Mesendoderm (in vitro differentiated cells): ENCODE measurements around the gene CLTCL1. TPM values are rescaled to one million over a fixed set of nuclear protein-coding genes. Genes with fewer than 3 reads are reported as not detected.

Source experiments
- DNase-seq: peaks from one replicate; pipeline ENCODE4 v3.0.0; 2013
- H2AK5ac ChIP-seq: 2 replicates; pipeline ENCODE4 v1.6.1; 2013; ENCODE audit warnings: low read length, inconsistent platforms
- H2BK120ac ChIP-seq: 2 replicates; pipeline ENCODE4 v1.6.1; 2013; ENCODE audit warnings: low read depth, mild to moderate bottlenecking, low read length, moderate library complexity, mixed read lengths
- H2BK15ac ChIP-seq: replicated peaks from 2 replicates; pipeline ENCODE4 v1.6.1; 2013; ENCODE audit warnings: low read depth, mild to moderate bottlenecking, moderate library complexity
- H2BK5ac ChIP-seq: 2 replicates; pipeline ENCODE4 v1.6.1; 2013; ENCODE audit warnings: low read length, inconsistent platforms
- H3K18ac ChIP-seq: 2 replicates; pipeline ENCODE4 v1.6.1; 2013; ENCODE audit warnings: mild to moderate bottlenecking, low read length, mixed read lengths
- H3K23ac ChIP-seq: one replicate; pipeline ENCODE4 v1.6.1; 2013; ENCODE audit warnings: low read length
- H3K27ac ChIP-seq: 2 replicates; pipeline ENCODE4 v1.5.1; 2013; ENCODE audit warnings: low read depth, mild to moderate bottlenecking, inconsistent platforms, low read length, moderate library complexity
- H3K27me3 ChIP-seq: 2 replicates; pipeline ENCODE4 v1.6.1; 2013; ENCODE audit warnings: low read length, control low read depth, mild to moderate bottlenecking, inconsistent platforms; ENCODE audit not compliant: insufficient read depth, poor library complexity
- H3K36me3 ChIP-seq: 2 replicates; pipeline ENCODE4 v1.6.1; 2013; ENCODE audit warnings: low read length, inconsistent platforms; ENCODE audit not compliant: control insufficient read depth, insufficient read depth
- H3K4ac ChIP-seq: one replicate; pipeline ENCODE4 v1.6.1; 2013; ENCODE audit warnings: low read depth, mild to moderate bottlenecking, low read length, moderate library complexity
- H3K4me1 ChIP-seq: 2 replicates; pipeline ENCODE4 v1.6.1; 2013; ENCODE audit warnings: low read depth, low read length, inconsistent platforms; ENCODE audit not compliant: control insufficient read depth
- H3K4me2 ChIP-seq: 2 replicates; pipeline ENCODE4 v1.6.1; 2013; ENCODE audit warnings: low read length
- H3K4me3 ChIP-seq: 2 replicates; pipeline ENCODE4 v1.5.1; 2013; ENCODE audit warnings: mild to moderate bottlenecking, low read length
- H3K56ac ChIP-seq: one replicate; pipeline ENCODE4 v1.6.1; 2013; ENCODE audit warnings: low read length
- H3K79me1 ChIP-seq: 2 replicates; pipeline ENCODE4 v1.6.1; 2013; ENCODE audit warnings: low read length, inconsistent platforms
- H3K79me2 ChIP-seq: 2 replicates; pipeline ENCODE4 v1.6.1; 2013; ENCODE audit warnings: mild to moderate bottlenecking, low read length; ENCODE audit not compliant: control insufficient read depth, insufficient read depth
- H3K9ac ChIP-seq: 2 replicates; pipeline ENCODE4 v1.6.1; 2013; ENCODE audit warnings: low read length, inconsistent platforms
- H4K5ac ChIP-seq: one replicate; pipeline ENCODE4 v1.6.1; 2013; ENCODE audit warnings: low read length
- H4K8ac ChIP-seq: one replicate; pipeline ENCODE4 v1.6.1; 2013; ENCODE audit warnings: low read depth, mild to moderate bottlenecking, control low read depth, low read length, moderate library complexity
- WGBS: extraction: QIAGEN DNeasy Blood & Tissue Kit; methylation state at CpG from one replicate; pipeline ENCODE4 v1.1.7; 2013; ENCODE audit warnings: low lambda C conversion rate, missing lambda C conversion rate; ENCODE audit not compliant: insufficient coverage; ENCODE audit errors: extremely low coverage; 5-methylcytosine and 5-hydroxymethylcytosine counted together
- polyA plus RNA-seq, 2 experiments: library from polyadenylated mRNA; stranded (reverse); fragments of 200-250 nt; gene quantifications; one replicate each; pipeline ENCODE4 v1.2.3, GENCODE V29; 2013

CLTCL1 gene
- 2.4 TPM for polyA plus RNA-seq (2013, experiment 1 of 2)
- polyA plus RNA-seq (2013, experiment 2 of 2) = 2.2 TPM

- Histone ChIP-seq H3K4me1 (no peaks in the 10 kb centered on the region), H2AK5ac (no peak within 1 kb of the TSS), H3K4ac (peak within 1 kb of the TSS; percentile 27), H4K5ac (no peak within 1 kb of the TSS), H3K36me3 (no peaks in the 10 kb centered on the region), H3K4me3 (peak within 1 kb of the TSS; percentile 77), H3K79me1 (no peaks in the 10 kb centered on the region), H2BK15ac (no peak within 1 kb of the TSS), H4K8ac (no peak within 1 kb of the TSS), H3K4me2 (peak within 1 kb of the TSS; percentile 87), H3K27ac (no peak within 1 kb of the TSS), H3K18ac (peak within 1 kb of the TSS; percentile 82), H3K23ac (peak within 1 kb of the TSS; percentile 81), H3K56ac (peak within 1 kb of the TSS; percentile 88), H3K9ac (peak within 1 kb of the TSS; percentile 83), H3K79me2 (no peaks in the 10 kb centered on the region), H2BK120ac (peak within 1 kb of the TSS; percentile 16), H3K27me3 (no peaks in the 10 kb centered on the region), H2BK5ac (no peak within 1 kb of the TSS)
- DNase-seq = peak; percentile 79
- WGBS = no CpG with 5 or more reads among the region's 74 CpGs
These were observed at the start of gene CLTCL1 for GRCh38 chr22:19291580-19292457. Gene CLTCL1 (minus strand): TSS chr22:19291719. CDS start chr22:19291641, 78 bp downstream.

GRCh38 chr22:19337137-19337536 is 45.6 kb upstream of the CLTCL1 start:
- Histone ChIP-seq H3K36me3 (no peaks in the 10 kb centered on the region), H3K4me1 (no peaks in the 10 kb centered on the region), H3K79me2 (no peaks in the 10 kb centered on the region), H2BK5ac (no peak overlapping the region), H3K4me3 (no peak overlapping the region), H4K8ac (no peak overlapping the region), H3K56ac (no peak overlapping the region), H2AK5ac (no peak overlapping the region), H3K9ac (no peak overlapping the region), H3K18ac (no peak overlapping the region), H3K4me2 (no peak overlapping the region), H3K23ac (no peak overlapping the region), H2BK120ac (no peak overlapping the region), H4K5ac (no peak overlapping the region), H3K27me3 (no peaks in the 10 kb centered on the region), H3K4ac (no peak overlapping the region), H3K27ac (no peak overlapping the region), H2BK15ac (no peak overlapping the region), H3K79me1 (no peaks in the 10 kb centered on the region)
- no peak for DNase-seq
- no CpG with 5 or more reads among the region's 2 CpGs for WGBS

GRCh38 chr22:19336133-19337075 is 44.9 kb upstream of the CLTCL1 start:
- Histone ChIP-seq H2BK5ac (no peak overlapping the region), H2AK5ac (no peak overlapping the region), H2BK120ac (no peak overlapping the region), H3K79me1 (no peaks in the 10 kb centered on the region), H3K23ac (no peak overlapping the region), H3K56ac (no peak overlapping the region), H3K4me3 (no peak overlapping the region), H3K36me3 (peaks cover under 1% of the 10 kb centered on the region), H4K8ac (no peak overlapping the region), H2BK15ac (no peak overlapping the region), H4K5ac (no peak overlapping the region), H3K27me3 (no peaks in the 10 kb centered on the region), H3K4me1 (no peaks in the 10 kb centered on the region), H3K27ac (no peak overlapping the region), H3K4me2 (no peak overlapping the region), H3K79me2 (no peaks in the 10 kb centered on the region), H3K4ac (no peak overlapping the region), H3K9ac (no peak overlapping the region), H3K18ac (no peak overlapping the region)
- WGBS = no CpG with 5 or more reads among the region's 7 CpGs
- DNase-seq = no peak

GRCh38 chr22:19331975-19332374 is 40.5 kb upstream of the CLTCL1 start:
- Histone ChIP-seq H4K8ac (no peak overlapping the region), H3K9ac (no peak overlapping the region), H3K23ac (no peak overlapping the region), H3K4me2 (no peak overlapping the region), H2BK5ac (no peak overlapping the region), H3K56ac (no peak overlapping the region), H3K36me3 (peaks cover 11% of the 10 kb centered on the region), H3K27ac (no peak overlapping the region), H4K5ac (no peak overlapping the region), H3K79me1 (no peaks in the 10 kb centered on the region), H3K4ac (no peak overlapping the region), H3K79me2 (no peaks in the 10 kb centered on the region), H3K27me3 (no peaks in the 10 kb centered on the region), H3K18ac (no peak overlapping the region), H2AK5ac (no peak overlapping the region), H2BK15ac (no peak overlapping the region), H3K4me3 (no peak overlapping the region), H2BK120ac (no peak overlapping the region), H3K4me1 (no peaks in the 10 kb centered on the region)
- WGBS = no CpG with 5 or more reads among the region's 5 CpGs
- DNase-seq = no peak

GRCh38 chr22:19331474-19331873 is 40.0 kb upstream of the CLTCL1 start:
- Histone ChIP-seq H4K5ac (no peak overlapping the region), H3K27ac (no peak overlapping the region), H3K4me1 (no peaks in the 10 kb centered on the region), H2BK15ac (no peak overlapping the region), H3K18ac (no peak overlapping the region), H3K79me2 (no peaks in the 10 kb centered on the region), H2AK5ac (no peak overlapping the region), H2BK120ac (no peak overlapping the region), H3K56ac (no peak overlapping the region), H3K79me1 (no peaks in the 10 kb centered on the region), H3K9ac (no peak overlapping the region), H2BK5ac (no peak overlapping the region), H4K8ac (no peak overlapping the region), H3K4me2 (no peak overlapping the region), H3K23ac (no peak overlapping the region), H3K4ac (no peak overlapping the region), H3K36me3 (peaks cover 11% of the 10 kb centered on the region), H3K27me3 (no peaks in the 10 kb centered on the region), H3K4me3 (no peak overlapping the region)
- no peak for DNase-seq
- no CpG with 5 or more reads among the region's 7 CpGs for WGBS
